Measurements from ENCODE around the gene VAMP7. TPM values are rescaled to one million over a fixed set of nuclear protein-coding genes. Genes with fewer than 3 reads are reported as not detected.

VAMP7 gene
- total and polyA plus RNA-seq, 8 donors: 6.4 to 39.7 (median 20.3) TPM

GRCh38 chrX:155864655-155865054 is 16.5 kb upstream of the VAMP7 start:
- H3K27me3 ChIP-seq: no peaks in the 10 kb centered on the region
- no peak for TF ChIP-seq EP300 (IDR thresholded peaks at IDR 0.05)
- TF ChIP-seq CTCF (IDR thresholded peaks at IDR 0.05): no peak
- no peak for TF ChIP-seq POLR2A (IDR thresholded peaks at IDR 0.05)
- no peak for TF ChIP-seq POLR2AphosphoS5 (IDR thresholded peaks at IDR 0.05)
- H3K9me3 ChIP-seq: peaks cover 0 to 34% (median 7%) of the 10 kb centered on the region in 4 donors
- H3K4me3 ChIP-seq: no peak overlapping the region
- intact Hi-C loops (cut with DNase I; ENCODE audit: low total_unique reads): no loop called here
- DNase-seq: peak in 1 of 2 donors; percentile 4
- H3K27ac ChIP-seq: no peak overlapping the region
- H3K36me3 ChIP-seq: no peaks in the 10 kb centered on the region
- 9 to 40% (median 10%) methylated on average over 1 of the region's 1 CpG for WGBS, 5 donors
- no peaks in the 10 kb centered on the region for H3K4me1 ChIP-seq

- H3K36me3 ChIP-seq: no peaks in the 10 kb centered on the region
- 82 to 86% (median 85%) methylated on average over 12 to 18 of the region's 18 CpGs for WGBS, 5 donors
- TF ChIP-seq EP300 (IDR thresholded peaks at IDR 0.05) (no peak), CTCF (IDR thresholded peaks at IDR 0.05) (no peak), POLR2A (IDR thresholded peaks at IDR 0.05) (no peak), POLR2AphosphoS5 (IDR thresholded peaks at IDR 0.05) (no peak)
- intact Hi-C loops (cut with DNase I; ENCODE audit: low total_unique reads): no loop called here
- DNase-seq: no peak
- no peaks in the 10 kb centered on the region for H3K4me1 ChIP-seq
- H3K9me3 ChIP-seq: peaks cover 0 to 34% (median 7%) of the 10 kb centered on the region in 4 donors
- H3K27me3 ChIP-seq: no peaks in the 10 kb centered on the region
- H3K4me3 ChIP-seq: no peak overlapping the region
- no peak overlapping the region for H3K27ac ChIP-seq
Observed at GRCh38 chrX:155865193-155865592, 16.0 kb upstream of the VAMP7 start.

- intact Hi-C loops (cut with DNase I; ENCODE audit: low total_unique reads): no loop called here
Observed at GRCh38 chrX:155867821-155868220, 13.3 kb upstream of the VAMP7 start.

GRCh38 chrX:155870958-155871357 is 10.2 kb upstream of the VAMP7 start:
- TF ChIP-seq POLR2AphosphoS5 (IDR thresholded peaks at IDR 0.05) (no peak), EP300 (IDR thresholded peaks at IDR 0.05) (no peak), CTCF (IDR thresholded peaks at IDR 0.05) (no peak), POLR2A (IDR thresholded peaks at IDR 0.05) (no peak)
- intact Hi-C loops (cut with DNase I; ENCODE audit: low total_unique reads): no loop called here
- peaks cover 0 to 16% (median 7%) of the 10 kb centered on the region in 3 donors for H3K27me3 ChIP-seq

More at GRCh38 chrX:155867821-155868220, 13.3 kb upstream of the VAMP7 start:
- H3K27me3 ChIP-seq: no peaks in the 10 kb centered on the region
- H3K27ac ChIP-seq: no peak overlapping the region
- no peak for DNase-seq
- no peak for TF ChIP-seq CTCF (IDR thresholded peaks at IDR 0.05)
- H3K4me3 ChIP-seq: no peak overlapping the region
- H3K36me3 ChIP-seq: no peaks in the 10 kb centered on the region
- WGBS, 5 donors: 65 to 79% (median 71%) methylated on average over 4 of the region's 4 CpGs
- H3K4me1 ChIP-seq: no peaks in the 10 kb centered on the region
- H3K9me3 ChIP-seq: peaks cover 0 to 34% (median 7%) of the 10 kb centered on the region in 4 donors

More at GRCh38 chrX:155870958-155871357, 10.2 kb upstream of the VAMP7 start:
- no peak for DNase-seq
- H3K4me3 ChIP-seq: no peak overlapping the region
- H3K4me1 ChIP-seq: no peaks in the 10 kb centered on the region
- H3K27ac ChIP-seq: no peak overlapping the region
- peaks cover 0 to 22% (median 7%) of the 10 kb centered on the region in 4 donors for H3K9me3 ChIP-seq
- no peaks in the 10 kb centered on the region for H3K36me3 ChIP-seq
